ENCODE results near the gene KDM4F.

GRCh38 chr11:95059046-95059445 is 9.8 kb downstream of the KDM4F start:
- no peak for TF ChIP-seq CTCF (IDR thresholded peaks at IDR 0.05; ENCODE audit: extremely low read depth in 1 of 2, insufficient read depth in 1 of 2, low read depth in 1 of 2, low read length in 2 of 2)
- no peak for TF ChIP-seq POLR2AphosphoS5 (IDR thresholded peaks at IDR 0.05; ENCODE audit: insufficient read depth, low read depth, low read length)
- no peak for TF ChIP-seq POLR2A (IDR thresholded peaks at IDR 0.05; ENCODE audit: low read depth, low read length)
- TF ChIP-seq MAX (IDR thresholded peaks at IDR 0.05; ENCODE audit: insufficient read depth, insufficient read length): no peak
- TF ChIP-seq GATA2 (IDR thresholded peaks at IDR 0.05; ENCODE audit: insufficient read depth, insufficient read length, low read depth, low read length): no peak
- TF ChIP-seq MYC (IDR thresholded peaks at IDR 0.05; ENCODE audit: low read depth, low read length): no peak
- no peak for TF ChIP-seq EZH2 (IDR thresholded peaks at IDR 0.05; ENCODE audit: borderline replicate concordance, low read depth, low read length, severe bottlenecking)
- no peak for TF ChIP-seq JUN (IDR thresholded peaks at IDR 0.05; ENCODE audit: borderline replicate concordance, insufficient read depth, insufficient read length, low read depth)

All from endothelial cell of umbilical vein (primary cell).